NCI-H1694 (cell line): ENCODE results near the gene ATAD3A.

Experiments
- DNase-seq: peaks from one replicate; lab custom pipeline; 2025; lab: John Stamatoyannopoulos, UW

ATAD3A gene

DNA sequence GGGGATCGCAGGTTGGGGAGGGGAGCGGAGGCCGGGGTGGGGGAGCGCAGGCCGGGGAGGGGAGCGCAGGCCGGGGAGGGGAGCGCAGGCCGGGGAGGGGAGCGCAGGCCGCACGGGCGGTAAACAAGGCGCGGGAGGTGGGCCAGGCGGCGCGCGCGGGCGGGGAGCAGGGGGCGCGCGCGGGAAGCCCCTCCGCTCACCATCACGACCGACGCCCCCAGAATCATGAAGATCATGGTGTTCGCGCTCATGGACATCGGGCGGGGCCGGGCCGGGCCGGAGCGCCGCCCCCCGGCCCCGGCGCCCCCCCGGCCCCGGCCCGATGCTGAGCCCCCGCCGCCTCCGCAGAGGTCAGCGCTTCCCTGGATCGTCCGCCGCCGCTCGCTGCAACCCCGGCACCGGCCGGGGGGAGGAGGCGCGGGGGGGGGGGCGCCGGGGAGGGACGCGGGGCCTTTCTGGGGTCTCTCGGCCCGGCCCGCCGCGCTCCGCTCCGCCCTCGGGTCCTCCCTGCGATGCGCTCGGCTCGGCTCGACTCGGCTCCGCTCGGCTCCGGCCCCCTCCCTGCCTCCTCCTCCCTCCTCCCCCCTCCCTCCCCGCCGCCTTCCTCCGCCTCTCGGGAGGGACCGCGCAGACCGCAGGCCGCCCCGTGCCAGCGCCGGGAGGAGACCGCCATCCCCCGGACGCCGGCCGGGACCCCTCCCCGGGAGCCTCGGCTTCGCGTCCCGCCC is 28.3 kb downstream of the ATAD3A start, which contains the start of gene TMEM240:
Gene TMEM240 (minus strand): TSS at position 535 of the 728 bp plus-strand sequence. CDS start 278 bp downstream, at position 257.
- peak; percentile 13 for DNase-seq

DNA sequence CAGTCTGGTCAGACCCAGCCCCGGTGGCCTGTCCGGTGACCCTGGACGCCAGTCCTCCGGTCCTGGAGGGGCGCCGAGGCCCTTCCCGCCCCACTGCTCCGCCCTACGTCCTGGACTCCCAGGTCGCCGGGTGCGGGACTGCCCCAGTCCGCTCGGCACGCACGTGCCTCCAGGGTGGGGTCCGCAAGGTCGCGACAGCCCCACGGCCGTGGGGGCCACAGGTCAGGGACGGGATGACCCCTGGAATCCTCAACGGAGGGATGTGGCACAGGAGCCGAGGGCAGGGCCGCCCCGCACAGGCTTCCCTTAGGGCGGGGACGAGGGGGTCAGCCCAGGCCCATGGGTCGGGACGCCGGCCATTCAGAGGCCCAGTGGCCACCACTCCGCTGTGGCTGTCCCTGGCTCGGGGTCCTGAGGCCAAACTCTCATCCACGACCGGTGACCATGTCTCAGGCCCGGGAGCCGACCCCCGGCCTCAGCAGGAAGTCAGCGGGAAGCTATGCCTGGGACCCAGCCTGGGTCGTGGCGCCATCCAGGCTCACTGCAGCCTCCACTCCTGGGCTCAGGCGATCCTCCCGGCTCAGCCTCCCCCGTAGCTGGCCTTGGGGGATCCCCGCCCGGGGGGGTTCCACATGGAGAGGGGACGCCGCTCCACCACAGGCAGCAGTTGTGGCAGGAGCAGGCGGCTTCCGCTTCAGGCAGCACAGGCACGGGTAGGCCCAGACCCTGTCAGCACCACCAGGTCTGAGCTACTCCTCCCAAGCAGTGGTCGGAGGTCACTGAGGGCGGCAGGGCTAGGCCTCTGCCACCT is 29.1 kb downstream of the ATAD3A start:
- no peak for DNase-seq

DNA sequence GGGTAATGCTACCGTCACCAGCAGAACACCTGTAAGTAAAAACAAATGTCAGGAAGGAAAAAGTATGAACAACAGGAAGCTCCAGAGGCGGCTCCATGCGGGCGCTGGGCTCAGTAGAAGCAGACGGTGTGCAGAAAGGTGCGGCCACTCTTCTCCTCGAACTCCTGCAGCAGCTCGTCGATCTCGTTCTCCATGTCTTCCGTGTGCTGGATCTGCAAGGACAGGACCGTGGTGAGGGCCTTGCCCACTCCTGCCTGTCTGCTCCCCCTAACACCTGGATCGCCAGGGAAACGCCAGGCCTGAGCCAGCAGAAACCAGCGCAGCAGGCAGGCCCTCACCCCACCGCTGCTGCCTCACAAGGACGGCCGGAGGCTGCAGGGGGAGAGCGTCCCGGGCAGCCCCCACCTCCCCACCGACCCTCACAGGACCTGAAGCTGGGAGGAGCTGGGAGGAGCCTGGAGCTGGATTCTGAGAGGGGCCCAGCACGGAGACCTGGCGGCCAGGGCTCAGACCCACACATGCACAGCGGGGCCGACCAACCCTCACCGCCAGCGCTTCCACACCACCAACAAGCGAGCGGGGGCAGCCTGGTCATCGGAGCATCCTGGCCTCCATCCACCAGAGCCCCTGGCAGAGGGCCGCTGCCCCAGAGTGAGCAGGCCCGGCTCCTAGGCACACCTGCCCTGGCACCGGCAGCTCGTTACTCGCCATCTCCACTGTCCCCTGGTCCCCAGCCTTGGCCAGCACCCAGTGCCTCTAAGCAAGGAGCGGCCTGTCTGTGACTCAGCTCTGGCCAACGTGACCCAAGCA is 30.2 kb downstream of the ATAD3A start:
- no peak for DNase-seq

DNA sequence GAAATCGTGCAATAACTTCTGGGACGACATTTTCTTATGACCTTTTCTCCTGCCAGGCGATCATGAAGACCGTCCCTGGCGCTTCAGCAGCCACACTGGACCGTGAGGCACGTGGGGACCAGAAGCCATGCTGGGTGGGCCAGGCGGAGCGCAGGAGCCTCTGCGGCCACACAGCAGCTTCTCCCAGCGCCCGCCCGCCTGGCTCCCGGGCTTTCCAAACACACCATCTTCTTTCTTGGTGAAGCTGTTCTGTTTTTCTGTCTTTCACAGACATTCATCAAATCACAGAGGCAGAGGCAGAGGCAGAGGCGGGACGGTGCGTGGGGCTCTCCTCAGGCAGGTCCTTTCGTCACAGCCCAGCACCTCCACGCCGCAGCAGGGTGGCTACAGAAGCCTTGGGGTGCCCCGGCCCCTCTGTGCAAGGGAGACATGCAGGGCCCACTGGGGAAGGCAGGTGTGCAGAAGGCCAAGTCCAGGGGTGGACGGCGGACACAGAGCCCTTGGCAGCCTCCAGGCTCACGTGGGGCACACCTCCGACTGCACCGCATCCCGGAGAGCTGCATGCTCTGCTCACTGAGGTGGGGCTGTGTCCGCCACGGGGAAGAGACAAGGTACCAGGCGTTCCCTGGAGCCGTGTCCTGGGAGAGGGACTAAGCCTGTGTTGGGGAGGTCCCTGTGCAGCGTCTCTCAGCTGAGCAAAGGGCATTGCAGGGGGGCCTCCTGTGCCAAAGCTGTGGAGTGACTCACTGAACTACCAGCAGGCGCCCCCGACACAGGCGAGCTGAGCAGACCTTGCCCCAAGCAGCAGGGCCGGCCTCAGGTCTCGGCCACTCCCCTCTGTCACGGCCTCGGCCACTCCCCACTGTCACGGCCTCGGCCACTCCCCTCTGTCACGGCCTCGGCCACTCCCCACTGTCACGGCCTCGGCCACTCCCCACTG is 31.1 kb downstream of the ATAD3A start:
- no peak for DNase-seq

DNA sequence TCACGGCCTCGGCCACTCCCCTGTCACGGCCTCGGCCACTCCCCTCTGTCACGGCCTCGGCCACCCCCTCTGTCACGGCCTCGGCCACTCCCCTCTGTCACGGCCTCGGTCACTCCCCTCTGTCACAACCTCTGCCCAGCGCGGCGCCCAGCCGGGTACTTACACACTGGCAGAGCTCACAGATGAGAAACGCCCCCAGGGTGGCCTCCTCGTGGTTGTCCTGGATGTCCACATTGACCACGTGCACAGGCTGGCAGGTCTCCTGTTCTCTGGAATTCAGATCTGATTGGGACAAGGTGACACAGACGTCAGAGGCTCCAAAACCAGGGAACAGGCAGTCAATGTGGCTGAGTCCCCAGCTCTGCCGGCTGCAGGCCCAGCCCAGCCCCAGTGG is 31.7 kb downstream of the ATAD3A start:
- DNase-seq = no peak

DNA sequence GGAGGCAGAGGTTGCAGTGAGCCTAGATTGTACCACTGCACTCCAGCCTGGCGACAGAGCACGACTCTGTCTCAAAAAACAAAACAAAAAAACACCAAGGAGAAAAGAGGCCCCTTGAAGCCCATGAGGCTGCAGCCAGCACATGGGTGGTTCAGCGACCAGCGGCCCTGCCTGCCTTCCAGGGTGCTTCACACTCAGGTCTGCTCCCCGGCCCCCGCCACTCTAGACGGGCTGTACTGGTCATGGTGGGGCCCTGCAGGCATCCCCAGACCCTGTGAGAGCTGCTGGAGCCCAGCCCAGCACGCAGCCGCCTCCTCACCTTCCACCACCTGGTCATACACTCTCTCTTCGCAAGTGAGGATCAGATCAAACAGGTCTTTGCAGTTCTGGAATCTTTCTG is 32.6 kb downstream of the ATAD3A start:
- DNase-seq = no peak

DNA sequence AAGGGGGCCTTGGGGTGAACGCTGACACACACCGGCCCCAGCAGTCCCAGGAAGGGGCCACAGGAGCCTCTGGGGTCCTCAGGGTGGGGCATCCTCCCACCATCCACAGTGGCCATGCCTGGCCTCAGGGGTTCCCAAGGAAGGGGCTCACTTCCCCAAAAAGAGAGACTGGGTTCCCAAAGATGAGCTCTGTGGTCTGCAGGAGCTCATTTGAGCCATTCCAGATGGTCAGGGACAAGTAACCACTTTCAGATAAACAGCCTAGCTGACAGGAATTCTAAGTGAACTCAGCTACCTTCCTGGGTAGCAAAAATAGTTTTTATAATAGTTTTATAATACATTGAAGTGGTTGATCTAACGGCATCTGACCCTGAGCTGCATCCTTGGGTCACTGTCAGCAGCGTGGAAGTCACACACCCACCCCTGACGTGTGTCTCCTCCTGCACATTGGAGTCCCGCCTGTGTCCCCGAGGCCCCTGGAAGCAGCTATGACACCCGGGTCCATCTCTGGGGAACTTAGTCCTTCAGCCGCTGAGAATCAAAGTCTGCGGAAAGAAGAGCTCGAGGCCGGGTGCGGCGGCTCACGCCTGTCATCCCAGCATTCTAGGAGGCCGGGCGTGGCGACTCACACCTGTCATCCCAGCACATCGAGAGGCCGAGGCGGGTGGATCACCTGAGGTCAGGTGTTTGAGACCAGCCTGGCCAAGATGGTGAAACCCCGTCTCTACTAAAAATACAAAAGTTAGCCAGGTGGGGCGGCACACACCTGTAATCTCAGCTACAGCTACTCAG is 34.2 kb downstream of the ATAD3A start:
- no peak for DNase-seq

DNA sequence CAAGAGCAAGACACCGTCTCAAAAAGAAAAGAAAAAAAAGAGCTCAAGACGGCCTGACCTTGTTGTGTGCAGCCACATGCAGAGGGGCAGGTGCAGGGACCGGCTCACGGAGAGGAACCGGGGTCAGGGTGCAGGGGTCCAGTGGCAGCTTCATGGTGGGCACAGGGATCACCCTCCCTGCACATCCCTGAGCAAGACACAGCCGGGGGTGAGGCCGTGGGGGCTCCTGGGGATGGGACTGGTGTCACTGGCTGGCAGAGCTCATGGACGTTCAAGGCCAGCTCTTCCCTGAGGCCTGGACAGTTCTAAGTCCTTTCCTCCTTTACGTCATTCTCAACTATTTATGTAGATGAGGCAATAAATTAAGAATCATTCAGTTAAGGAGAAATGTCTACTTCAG is 35.0 kb downstream of the ATAD3A start:
- DNase-seq = no peak

DNA sequence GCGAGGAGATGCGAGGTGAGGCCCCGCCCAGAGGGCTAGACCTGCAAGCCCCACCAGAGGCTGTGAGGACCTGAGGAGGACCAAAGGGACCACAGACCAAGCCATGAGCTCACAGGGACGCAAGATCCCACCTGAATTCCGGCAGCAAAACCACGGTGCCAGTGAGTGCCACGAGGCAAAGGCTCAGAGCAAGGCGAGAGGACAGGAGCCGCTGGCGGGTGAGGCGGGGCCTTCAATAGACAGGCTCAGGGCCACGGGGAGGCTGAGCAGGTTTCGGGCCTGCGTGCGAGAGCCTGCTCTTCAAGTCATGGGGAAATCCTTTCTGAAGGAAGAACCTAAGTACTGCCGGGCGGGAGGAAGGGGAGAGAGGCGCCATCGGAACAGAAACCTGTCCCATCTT is 35.5 kb downstream of the ATAD3A start:
- DNase-seq = no peak

DNA sequence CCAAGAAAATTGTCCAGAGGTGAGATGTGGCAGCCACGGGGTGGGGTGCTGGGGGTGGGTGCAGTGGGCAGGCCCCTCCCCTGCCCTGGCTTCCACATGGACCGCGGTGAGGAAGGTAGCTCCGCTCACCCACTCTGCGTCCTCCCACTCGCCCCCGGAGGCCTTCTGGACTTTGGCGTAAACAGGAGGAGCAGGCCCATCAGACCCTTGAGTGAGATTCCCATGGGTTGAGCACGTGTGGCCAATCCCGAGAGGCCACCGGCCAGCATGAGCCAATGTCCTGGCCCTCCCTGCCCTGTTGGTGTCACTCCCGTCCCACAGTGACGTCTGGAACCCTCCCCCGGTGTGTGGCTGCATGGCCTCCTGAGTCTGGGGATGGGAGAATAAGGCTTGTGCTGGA is 36.6 kb downstream of the ATAD3A start:
- DNase-seq = no peak

DNA sequence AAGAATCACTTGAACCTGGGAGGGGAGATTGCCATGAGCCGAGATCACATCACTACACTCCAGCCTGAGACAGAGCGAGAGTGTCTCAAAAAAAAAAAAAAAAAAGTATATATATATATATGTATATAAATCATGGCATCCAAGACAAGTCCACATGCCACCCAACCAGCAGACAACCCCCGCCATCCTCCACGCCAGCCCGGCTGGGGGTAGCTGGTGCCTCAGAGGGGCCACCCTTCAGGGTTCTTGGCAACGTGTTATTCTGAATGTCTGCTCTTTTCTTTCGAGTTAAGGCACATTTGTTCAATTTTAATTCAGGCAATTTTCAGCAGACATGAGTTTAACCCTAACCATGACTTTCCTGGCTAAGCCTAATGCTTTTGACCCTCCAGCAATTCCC is 38.1 kb downstream of the ATAD3A start:
- no peak for DNase-seq

DNA sequence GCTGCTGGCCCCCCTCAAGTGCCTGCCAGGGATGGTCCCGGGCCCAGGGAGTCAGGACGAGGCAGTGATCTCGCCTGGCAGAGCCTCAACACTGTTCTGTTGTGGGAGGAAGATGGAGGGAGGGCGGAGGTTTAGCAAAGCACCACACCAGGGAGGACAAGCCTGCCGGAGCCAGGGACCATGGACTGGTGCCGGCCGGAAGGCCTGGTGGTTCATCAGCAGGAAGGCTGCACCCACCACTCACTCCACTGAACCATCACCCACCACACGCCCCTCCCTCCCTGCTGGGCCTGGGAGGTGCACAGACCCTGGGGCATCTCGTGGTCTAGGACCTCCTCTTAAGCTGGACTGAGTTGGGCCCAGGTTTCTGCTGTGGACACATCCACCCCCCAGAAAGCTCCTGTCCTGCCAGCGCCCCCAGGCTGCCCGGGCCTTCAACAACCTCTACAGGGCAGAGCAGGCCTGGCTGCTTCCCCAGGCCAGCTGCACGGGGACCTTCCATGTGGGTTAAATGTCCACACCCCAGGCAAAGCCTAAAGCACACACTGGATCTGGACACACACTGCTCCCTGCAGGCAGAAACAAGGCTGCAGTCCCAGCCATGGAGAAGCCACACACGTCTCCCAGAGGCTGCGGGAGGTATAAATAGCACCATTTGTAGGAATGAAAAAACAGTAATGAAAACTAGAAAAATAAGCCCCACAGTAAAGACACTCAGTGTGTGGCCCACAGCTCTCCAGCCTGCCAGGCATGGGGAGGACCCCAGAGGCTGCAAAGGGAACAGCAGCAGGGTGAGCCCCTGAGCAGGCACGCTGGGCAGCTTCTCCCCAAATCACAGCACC is 38.9 kb downstream of the ATAD3A start:
- DNase-seq = peak; percentile 43

DNA sequence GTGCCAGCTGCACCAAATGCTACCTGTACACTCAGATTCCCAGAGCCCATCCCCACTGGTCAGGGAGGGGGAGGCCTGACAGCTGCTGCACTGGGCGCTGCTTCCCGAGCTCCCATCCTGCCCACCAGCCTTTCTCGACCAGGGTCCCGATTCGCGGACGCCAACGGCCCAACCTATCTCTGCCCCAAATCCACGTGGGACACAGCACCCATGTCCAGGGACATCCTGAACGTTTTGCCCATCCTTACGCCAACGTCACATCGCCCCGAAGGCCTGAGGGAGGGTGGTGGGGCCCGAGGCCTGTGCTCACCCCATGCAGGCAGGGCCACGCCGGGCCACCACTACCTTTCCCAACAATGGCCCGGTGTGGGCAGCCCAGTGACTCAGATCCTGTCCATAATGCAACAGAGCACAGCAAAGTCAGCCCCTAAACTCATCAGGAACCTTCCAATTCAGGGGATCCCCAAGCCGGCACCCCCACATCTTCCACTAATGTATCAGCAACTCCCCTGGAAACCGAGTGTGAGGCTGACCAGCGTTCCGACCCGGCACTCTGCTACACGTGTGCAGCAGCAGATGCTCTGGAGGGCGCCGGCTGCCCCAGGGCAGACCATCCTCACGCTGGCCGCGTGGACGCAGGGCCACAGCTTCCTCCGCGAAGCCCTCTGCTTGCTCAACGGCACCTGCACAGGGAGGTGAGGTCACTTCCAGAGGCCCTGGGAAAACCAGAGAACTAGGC is 39.7 kb downstream of the ATAD3A start:
- no peak for DNase-seq

DNA sequence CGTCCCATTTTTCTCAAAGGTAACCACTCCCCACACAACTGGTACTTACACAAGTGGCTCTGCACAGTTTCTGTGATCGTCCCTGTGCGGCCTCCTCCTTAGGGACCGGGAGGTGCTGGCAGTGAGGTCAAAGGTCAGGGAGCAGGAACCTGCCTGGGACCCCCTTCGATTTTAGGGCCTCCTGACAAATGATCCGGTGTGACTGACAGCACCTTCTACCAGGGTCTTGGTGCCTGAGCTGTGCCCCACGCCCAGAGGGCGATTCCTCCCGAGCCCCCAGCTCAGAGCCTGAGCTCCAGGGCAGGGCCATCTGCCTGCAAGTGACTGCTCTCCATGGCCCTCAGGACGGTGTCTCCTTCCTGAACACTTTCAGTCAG is 40.3 kb downstream of the ATAD3A start:
- no peak for DNase-seq

DNA sequence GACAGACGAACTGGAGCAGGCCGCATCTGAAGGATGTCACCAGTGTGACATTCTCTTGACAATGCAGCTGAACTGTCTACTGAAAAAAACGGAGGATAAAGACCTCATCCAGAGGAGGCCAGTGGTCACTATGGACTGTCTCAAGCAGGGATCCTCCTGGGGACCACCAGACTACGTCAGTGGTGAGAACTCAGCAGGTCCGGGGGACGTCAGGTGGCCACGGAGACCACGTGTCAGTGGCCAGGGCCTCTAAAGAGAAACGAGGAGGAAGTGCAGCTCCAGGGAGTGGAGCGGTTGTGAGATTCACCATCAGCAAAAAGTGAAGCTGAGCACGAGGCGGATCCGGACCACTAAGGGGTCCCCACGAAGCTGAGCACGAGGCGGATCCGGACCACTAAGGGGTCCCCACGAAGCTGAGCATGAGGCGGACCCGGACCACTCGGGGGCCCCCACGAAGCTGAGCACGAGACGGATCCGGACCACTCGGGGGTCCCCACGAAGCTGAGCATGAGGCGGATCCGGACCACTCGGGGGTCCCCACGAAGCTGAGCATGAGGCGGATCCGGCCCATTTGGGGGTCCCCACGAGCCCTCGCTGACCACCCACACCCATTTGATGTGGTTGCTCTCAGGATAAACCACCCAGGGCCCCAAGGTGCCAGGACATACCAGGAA is 42.0 kb downstream of the ATAD3A start:
- no peak for DNase-seq

DNA sequence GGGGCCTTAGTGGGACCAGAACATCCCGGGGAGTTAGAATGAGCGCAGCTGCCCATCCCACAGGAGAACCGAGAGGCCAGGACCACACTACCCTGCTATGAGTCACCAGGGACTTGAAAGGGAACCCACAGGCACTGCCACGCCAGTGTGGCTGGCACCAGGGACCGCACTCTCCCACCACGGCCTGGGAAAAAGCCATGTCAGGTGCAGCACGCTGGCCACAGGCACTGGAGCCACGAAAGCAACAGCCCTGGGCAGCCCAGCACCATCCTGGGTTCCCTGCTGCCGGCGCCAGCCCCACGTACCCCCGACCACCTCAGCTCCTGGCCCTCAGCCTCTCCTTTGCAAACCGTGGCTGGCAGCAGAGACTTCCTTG is 42.6 kb downstream of the ATAD3A start:
- DNase-seq = no peak

DNA sequence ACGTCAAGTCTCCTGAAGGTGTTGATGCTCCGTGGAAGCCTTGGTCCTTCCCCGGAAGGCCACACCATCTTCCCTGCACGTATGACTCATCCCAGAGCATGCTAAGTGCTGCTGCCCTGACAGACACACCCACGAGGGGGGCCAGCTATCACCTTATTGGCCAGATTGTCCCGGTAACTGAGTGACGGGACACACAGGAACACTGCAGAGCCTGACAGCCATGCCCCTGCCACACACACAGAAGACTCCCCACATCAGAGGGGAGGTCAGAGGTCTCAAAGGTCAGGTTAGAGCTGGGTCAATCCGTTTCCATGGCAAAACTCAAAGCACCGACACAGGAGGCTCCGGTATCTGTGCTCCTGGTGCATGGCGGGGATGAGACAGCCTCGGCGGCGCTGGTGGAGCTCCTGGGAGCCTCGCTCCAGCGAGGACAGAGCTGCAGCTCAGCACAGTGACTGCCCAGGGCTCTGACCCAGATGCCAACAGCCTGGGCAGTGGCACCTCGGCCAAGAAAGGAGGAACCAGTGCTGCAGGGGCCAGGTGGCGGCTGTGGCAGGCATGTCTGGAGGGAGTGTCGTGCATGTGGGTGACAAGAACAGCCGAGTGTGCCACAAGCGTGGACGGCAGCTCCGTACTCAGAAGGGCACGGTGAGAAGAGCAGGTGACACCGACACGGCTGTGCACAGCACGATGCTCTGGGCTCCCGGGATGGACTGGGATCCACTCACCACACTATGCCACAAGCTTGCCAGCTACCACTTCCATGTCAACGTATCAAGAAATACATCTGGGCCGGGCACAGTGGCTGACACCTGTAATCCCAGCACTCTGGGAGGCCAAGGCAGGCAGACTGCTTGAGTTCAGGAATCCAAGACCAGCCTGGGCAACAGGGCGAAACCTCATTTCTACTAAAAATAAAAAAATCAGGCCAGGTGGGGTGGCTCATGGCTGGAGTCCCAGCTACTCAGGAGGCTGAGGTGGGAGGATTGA is 43.3 kb downstream of the ATAD3A start:
- no peak for DNase-seq
